ENCODE data around the gene BBS9. TPM values are rescaled to one million over a fixed set of nuclear protein-coding genes. Genes with fewer than 3 reads are reported as not detected.

BBS9 gene
- total RNA-seq, 1 experiment from 2014 or later = 9.4 TPM

DNA sequence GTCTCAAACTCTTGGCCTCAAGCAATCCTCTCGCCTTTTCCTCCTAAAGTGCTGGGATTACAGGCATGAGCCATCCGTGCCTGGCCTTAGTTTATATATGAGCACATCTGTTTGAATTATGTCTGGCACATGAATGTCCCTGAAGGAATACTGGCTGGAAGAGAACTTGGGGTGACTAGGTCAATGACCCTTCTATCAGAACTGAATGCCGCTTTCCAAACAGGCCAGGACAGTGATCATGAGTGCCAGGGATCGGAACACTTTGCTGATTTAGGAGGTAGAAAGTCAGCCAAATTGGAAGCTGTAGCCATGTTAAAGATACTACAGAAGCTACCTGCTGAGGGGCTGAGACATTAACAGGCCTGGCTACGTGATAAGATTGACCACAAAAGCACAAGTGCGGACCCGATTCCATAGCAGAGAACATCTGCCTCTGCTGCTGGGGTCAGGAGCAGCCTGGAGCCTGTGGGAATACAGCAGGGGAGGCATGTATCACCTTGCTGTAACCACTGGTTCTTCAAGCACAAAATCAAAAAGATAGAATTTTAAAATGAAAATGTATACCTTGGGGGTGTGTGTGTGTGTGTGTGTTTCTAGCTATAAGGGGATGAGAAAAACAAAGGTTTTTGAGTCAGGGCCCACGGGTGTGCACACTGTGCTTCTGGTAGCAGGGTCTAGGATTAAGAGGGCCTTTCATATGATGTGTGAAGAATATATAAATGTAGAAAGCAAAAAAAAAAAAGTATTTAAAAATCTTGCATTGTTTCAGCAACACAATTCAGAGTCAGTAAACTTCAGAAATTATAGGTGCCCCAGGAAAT, 293.7 kb downstream of the BBS9 start:
- Mint-ChIP-seq H3K27ac (ENCODE audit: unreplicated experiment) (no peak overlapping the region), H3K4me3 (ENCODE audit: low read depth, unreplicated experiment) (no peak overlapping the region), H3K36me3 (ENCODE audit: insufficient read depth, unreplicated experiment) (no peaks in the 10 kb centered on the region), H3K4me1 (ENCODE audit: low read depth, unreplicated experiment) (no peaks in the 10 kb centered on the region), H3K9me3 (ENCODE audit: low read depth, unreplicated experiment) (no peaks in the 10 kb centered on the region), H3K27me3 (ENCODE audit: unreplicated experiment) (peaks cover 6% of the 10 kb centered on the region)
- intact Hi-C loops (cut with micrococcal nuclease; ENCODE audit: unreplicated experiment) = loop anchor here (10.0 kb wide), 3 partner anchors 178 to 322 kb away; no protein-coding TSS in a partner anchor
- CTCF ChIA-PET = interaction anchor here (0.7 to 1.5 kb wide), 2 partner anchors 11 to 510 kb away, joined by 3 to 6 read pairs; no protein-coding TSS in a partner anchor
- no peak for DNase-seq
- TF ChIP-seq, protein P1, sequence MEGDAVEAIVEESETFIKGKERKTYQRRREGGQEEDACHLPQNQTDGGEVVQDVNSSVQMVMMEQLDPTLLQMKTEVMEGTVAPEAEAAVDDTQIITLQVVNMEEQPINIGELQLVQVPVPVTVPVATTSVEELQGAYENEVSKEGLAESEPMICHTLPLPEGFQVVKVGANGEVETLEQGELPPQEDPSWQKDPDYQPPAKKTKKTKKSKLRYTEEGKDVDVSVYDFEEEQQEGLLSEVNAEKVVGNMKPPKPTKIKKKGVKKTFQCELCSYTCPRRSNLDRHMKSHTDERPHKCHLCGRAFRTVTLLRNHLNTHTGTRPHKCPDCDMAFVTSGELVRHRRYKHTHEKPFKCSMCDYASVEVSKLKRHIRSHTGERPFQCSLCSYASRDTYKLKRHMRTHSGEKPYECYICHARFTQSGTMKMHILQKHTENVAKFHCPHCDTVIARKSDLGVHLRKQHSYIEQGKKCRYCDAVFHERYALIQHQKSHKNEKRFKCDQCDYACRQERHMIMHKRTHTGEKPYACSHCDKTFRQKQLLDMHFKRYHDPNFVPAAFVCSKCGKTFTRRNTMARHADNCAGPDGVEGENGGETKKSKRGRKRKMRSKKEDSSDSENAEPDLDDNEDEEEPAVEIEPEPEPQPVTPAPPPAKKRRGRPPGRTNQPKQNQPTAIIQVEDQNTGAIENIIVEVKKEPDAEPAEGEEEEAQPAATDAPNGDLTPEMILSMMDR (IDR thresholded peaks at IDR 0.05; ENCODE audit: unreplicated experiment) = no peak
- BruUV-seq (replicated peaks) = no TSS peak

DNA sequence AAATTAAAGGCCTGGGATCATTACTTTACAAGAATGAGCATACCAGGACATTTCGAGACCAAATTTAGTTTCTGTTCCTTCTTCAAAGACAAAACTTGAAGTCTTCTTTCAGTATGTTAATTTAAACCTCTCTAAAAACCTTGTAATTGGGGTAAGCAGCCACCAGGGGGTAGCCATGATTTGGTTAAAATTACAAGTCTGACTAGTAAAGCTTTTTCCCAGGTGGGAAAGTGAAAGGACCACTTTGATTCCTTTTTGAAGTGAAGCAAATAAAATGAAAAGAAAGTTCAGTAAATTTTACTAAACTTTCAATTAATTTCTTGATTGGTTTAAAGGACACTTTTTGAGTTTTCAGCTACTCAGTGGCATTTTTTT, 294.3 kb downstream of the BBS9 start:
- no TSS peak for BruUV-seq (replicated peaks)
- DNase-seq = peak; percentile 55
- CTCF ChIA-PET = interaction anchor here (0.7 to 1.5 kb wide), 2 partner anchors 10 to 509 kb away, joined by 3 to 6 read pairs; no protein-coding TSS in a partner anchor

DNA sequence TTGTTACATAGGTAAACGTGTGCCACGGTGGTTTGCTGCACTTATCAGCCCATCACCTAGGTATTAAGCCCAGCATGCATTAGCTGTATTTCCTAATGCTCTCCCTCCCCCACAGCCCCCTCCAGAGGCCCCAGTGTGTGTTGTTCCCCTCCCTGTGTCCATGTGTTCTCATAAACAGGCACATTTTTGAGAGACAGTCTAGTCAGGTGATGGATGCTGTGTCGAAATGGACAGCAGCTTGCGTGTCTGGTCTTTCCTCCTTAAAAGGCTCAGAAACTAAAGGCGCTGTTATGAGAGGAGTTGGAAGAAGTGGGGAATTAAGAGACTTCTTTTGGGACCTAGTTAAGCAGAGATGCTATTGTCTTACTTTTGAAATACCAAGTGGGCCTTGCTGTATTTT, 296.0 kb downstream of the BBS9 start:
- Mint-ChIP-seq H3K27me3 (ENCODE audit: unreplicated experiment) (no peaks in the 10 kb centered on the region), H3K27ac (ENCODE audit: unreplicated experiment) (no peak overlapping the region), H3K36me3 (ENCODE audit: insufficient read depth, unreplicated experiment) (no peaks in the 10 kb centered on the region), H3K4me3 (ENCODE audit: low read depth, unreplicated experiment) (no peak overlapping the region), H3K4me1 (ENCODE audit: low read depth, unreplicated experiment) (no peaks in the 10 kb centered on the region), H3K9me3 (ENCODE audit: low read depth, unreplicated experiment) (no peaks in the 10 kb centered on the region)
- intact Hi-C loops (cut with micrococcal nuclease; ENCODE audit: unreplicated experiment) = loop anchor here (5.0 to 10.0 kb wide), 4 partner anchors 181 to 507 kb away; no protein-coding TSS in a partner anchor
- DNase-seq = no peak
- BruUV-seq (replicated peaks) = no TSS peak
- CTCF ChIA-PET = interaction anchor here (0.9 to 1.4 kb wide), 2 partner anchors 8 to 91 kb away, joined by 3 to 4 read pairs; no protein-coding TSS in a partner anchor
- TF ChIP-seq, protein P1 (IDR thresholded peaks at IDR 0.05; ENCODE audit: unreplicated experiment) = no peak

More for the DNA sequence above, 294.3 kb downstream of the BBS9 start:
- Mint-ChIP-seq H3K27me3 (ENCODE audit: unreplicated experiment) (peaks cover under 1% of the 10 kb centered on the region), H3K4me3 (ENCODE audit: low read depth, unreplicated experiment) (no peak overlapping the region), H3K9me3 (ENCODE audit: low read depth, unreplicated experiment) (no peaks in the 10 kb centered on the region), H3K27ac (ENCODE audit: unreplicated experiment) (no peak overlapping the region), H3K4me1 (ENCODE audit: low read depth, unreplicated experiment) (no peaks in the 10 kb centered on the region), H3K36me3 (ENCODE audit: insufficient read depth, unreplicated experiment) (no peaks in the 10 kb centered on the region)
- intact Hi-C loops (cut with micrococcal nuclease; ENCODE audit: unreplicated experiment) = loop anchor here (10.0 kb wide), 3 partner anchors 179 to 321 kb away; no protein-coding TSS in a partner anchor
- TF ChIP-seq, protein P1 (IDR thresholded peaks at IDR 0.05; ENCODE audit: unreplicated experiment) = peak; percentile 71

DNA sequence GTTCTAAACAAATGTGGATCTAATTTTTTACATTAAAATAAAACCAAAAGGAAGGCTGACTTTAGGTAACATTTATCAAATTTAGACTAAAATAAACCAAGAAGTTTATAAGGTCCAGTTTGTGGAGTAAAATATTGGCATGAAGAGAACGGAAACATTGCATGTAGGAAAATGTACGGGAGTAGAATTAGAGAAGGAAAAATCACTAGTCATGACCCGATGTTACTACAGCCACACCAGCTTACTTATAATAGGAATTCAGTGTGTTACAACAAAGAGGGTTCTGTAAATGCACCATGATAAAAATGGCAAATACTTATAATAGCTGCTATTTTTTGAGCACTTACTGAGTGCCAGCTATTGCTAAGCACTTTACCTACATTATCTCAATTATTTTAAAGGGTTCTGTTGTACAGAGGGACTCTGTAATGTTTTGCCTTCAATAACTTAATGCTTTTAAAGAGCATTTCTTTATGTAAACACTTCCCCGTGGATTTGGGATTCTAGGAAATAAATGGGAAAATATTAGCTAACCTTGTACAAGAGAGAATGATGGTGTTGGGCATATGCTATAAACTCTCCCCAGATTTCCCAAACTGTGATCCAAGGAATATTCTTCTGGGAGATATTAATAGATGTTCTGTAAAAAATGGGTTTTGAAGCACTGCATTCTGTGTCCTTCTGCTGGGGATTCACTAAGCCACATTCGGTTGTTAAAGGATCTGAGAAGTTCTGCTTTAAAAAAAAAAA, 296.7 kb downstream of the BBS9 start:
- no TSS peak for BruUV-seq (replicated peaks)
- Mint-ChIP-seq H3K36me3 (ENCODE audit: insufficient read depth, unreplicated experiment) (no peaks in the 10 kb centered on the region), H3K4me3 (ENCODE audit: low read depth, unreplicated experiment) (no peak overlapping the region), H3K4me1 (ENCODE audit: low read depth, unreplicated experiment) (no peaks in the 10 kb centered on the region), H3K9me3 (ENCODE audit: low read depth, unreplicated experiment) (no peaks in the 10 kb centered on the region), H3K27me3 (ENCODE audit: unreplicated experiment) (no peaks in the 10 kb centered on the region), H3K27ac (ENCODE audit: unreplicated experiment) (no peak overlapping the region)
- CTCF ChIA-PET = interaction anchor here (0.9 to 1.4 kb wide), 2 partner anchors 8 to 92 kb away, joined by 3 to 4 read pairs; no protein-coding TSS in a partner anchor
- intact Hi-C loops (cut with micrococcal nuclease; ENCODE audit: unreplicated experiment) = loop anchor here (5.0 to 10.0 kb wide), 4 partner anchors 181 to 506 kb away; no protein-coding TSS in a partner anchor
- DNase-seq = no peak
- TF ChIP-seq, protein P1 (IDR thresholded peaks at IDR 0.05; ENCODE audit: unreplicated experiment) = no peak

Data from Calu3 (cell line).